ENCODE results near the gene ZBTB16.

The ZBTB16 gene

GRCh38 chr11:114085965-114086793 lies 26.7 kb downstream of the ZBTB16 start:
- no peak for DNase-seq

GRCh38 chr11:114087025-114087424 lies 27.5 kb downstream of the ZBTB16 start:
- DNase-seq = no peak

GRCh38 chr11:114088216-114088615 lies 28.7 kb downstream of the ZBTB16 start:
- DNase-seq = no peak

GRCh38 chr11:114088836-114089235 lies 29.3 kb downstream of the ZBTB16 start:
- DNase-seq = peak; percentile 84

GRCh38 chr11:114089748-114090147 lies 30.2 kb downstream of the ZBTB16 start:
- no peak for DNase-seq

- DNase-seq = no peak
Measured at GRCh38 chr11:114090225-114090910, 30.9 kb downstream of the ZBTB16 start.

GRCh38 chr11:114090976-114091375 lies 31.5 kb downstream of the ZBTB16 start:
- no peak for DNase-seq

GRCh38 chr11:114091516-114092397 lies 32.2 kb downstream of the ZBTB16 start:
- DNase-seq = peak in 1 of 2 donors; percentile 47

GRCh38 chr11:114092478-114092877 lies 33.0 kb downstream of the ZBTB16 start:
- DNase-seq = no peak

- DNase-seq = no peak
Measured at GRCh38 chr11:114092953-114093352, 33.4 kb downstream of the ZBTB16 start.

GRCh38 chr11:114094516-114094915 lies 35.0 kb downstream of the ZBTB16 start:
- DNase-seq = no peak

- no peak for DNase-seq
Measured at GRCh38 chr11:114095899-114096298, 36.4 kb downstream of the ZBTB16 start.

- DNase-seq = no peak
Measured at GRCh38 chr11:114097832-114098231, 38.3 kb downstream of the ZBTB16 start.

GRCh38 chr11:114098927-114099326 lies 39.4 kb downstream of the ZBTB16 start:
- no peak for DNase-seq

GRCh38 chr11:114099392-114100178 lies 40.1 kb downstream of the ZBTB16 start:
- DNase-seq = no peak

- no peak for DNase-seq
Measured at GRCh38 chr11:114102993-114103896, 43.7 kb downstream of the ZBTB16 start.

- no peak for DNase-seq
Measured at GRCh38 chr11:114105611-114106010, 46.1 kb downstream of the ZBTB16 start.

GRCh38 chr11:114106047-114106446 lies 46.5 kb downstream of the ZBTB16 start:
- DNase-seq = no peak

GRCh38 chr11:114106986-114107385 lies 47.5 kb downstream of the ZBTB16 start:
- no peak for DNase-seq

GRCh38 chr11:114108501-114109205 lies 49.1 kb downstream of the ZBTB16 start:
- no peak for DNase-seq

Measured in hippocampal formation (tissue), 2 donors.